GM18508 (cell line): ENCODE data around the gene GPX6.
"Not testable (repeated sequence)": the region's sequence is repeated elsewhere in the genome, so short reads cannot be mapped to it uniquely, and the experiment has no call there.

ENCODE experiments used
- ATAC-seq: cut with Tn5 transposase; IDR thresholded peaks from one replicate; pipeline ENCODE4 v1.9.1; 2021; ENCODE audit warnings: moderate number of reproducible peaks; ENCODE audit not compliant: insufficient read depth, unreplicated experiment

GPX6 gene

GRCh38 chr6:28486988-28487742, 28.4 kb downstream of the GPX6 start:
- no peak for ATAC-seq

- no peak for ATAC-seq
Measured at GRCh38 chr6:28486533-28486932, 29.1 kb downstream of the GPX6 start.

GRCh38 chr6:28485482-28485881, 30.1 kb downstream of the GPX6 start:
- no peak for ATAC-seq

GRCh38 chr6:28480253-28480932, 35.2 kb downstream of the GPX6 start:
- ATAC-seq, result no peak

GRCh38 chr6:28478518-28478917, 37.1 kb downstream of the GPX6 start:
- no peak for ATAC-seq

- no peak for ATAC-seq
Measured at GRCh38 chr6:28474441-28475219, 41.0 kb downstream of the GPX6 start.

GRCh38 chr6:28469153-28469745, 46.3 kb downstream of the GPX6 start:
- not testable (repeated sequence) for ATAC-seq

GRCh38 chr6:28468056-28468455, 47.5 kb downstream of the GPX6 start:
- no peak for ATAC-seq

- ATAC-seq, result no peak
Measured at GRCh38 chr6:28462401-28462800, 53.2 kb downstream of the GPX6 start.

DNA sequence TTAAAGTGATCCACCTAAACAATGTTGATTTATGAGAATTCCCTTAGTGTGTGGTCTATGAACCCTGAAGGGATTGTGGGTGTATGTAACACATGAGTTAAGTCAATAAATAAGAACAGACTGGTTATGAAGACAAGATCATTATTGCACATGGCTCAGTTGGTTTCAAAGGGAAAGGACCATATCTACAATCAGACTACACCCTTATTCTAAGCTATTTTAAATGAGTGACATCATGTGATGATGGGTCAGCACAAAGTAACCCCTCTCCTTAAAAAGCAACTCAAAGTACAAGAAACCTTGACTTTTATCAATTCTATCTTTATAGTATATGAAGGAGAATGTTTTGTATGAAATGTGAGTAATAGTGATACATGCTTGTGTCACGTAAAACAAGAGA, 57.0 kb downstream of the GPX6 start:
- ATAC-seq, result no peak
